ENCODE measurements around the gene POGK.
"Not testable (repeated sequence)": the region's sequence is repeated elsewhere in the genome, so short reads cannot be mapped to it uniquely, and the experiment has no call there.

POGK gene

GRCh38 chr1:166838766-166839599 is at the start of gene POGK:
POGK (plus strand) TSS chr1:166839475; CDS start chr1:166840957, 1,482 bp downstream.
- no peaks in the 10 kb centered on the region for H3K9me3 Mint-ChIP-seq
- DNase-seq (peak; percentile 86 to 91), ATAC-seq (peak; percentile 97)
- peak within 1 kb of the TSS; percentile 94 to 99 for H3K27ac Mint-ChIP-seq
- peak within 1 kb of the TSS; percentile 82 to 95 for H3K4me3 Mint-ChIP-seq
- no peaks in the 10 kb centered on the region for H3K27me3 Mint-ChIP-seq
- H3K4me1 Mint-ChIP-seq = peaks cover 60% of the 10 kb centered on the region

- ATAC-seq (no peak), DNase-seq (no peak)
- H3K9me3 Mint-ChIP-seq = no peaks in the 10 kb centered on the region
- H3K27ac Mint-ChIP-seq = no peak overlapping the region
- H3K27me3 Mint-ChIP-seq = peaks cover 23% of the 10 kb centered on the region
- no peaks in the 10 kb centered on the region for H3K4me1 Mint-ChIP-seq
- no peak overlapping the region for H3K4me3 Mint-ChIP-seq
These were observed 42.5 kb upstream of the POGK start for GRCh38 chr1:166796620-166797236.

- no peak for ATAC-seq
- no peak for DNase-seq
- H3K4me1 Mint-ChIP-seq = no peaks in the 10 kb centered on the region
- H3K27me3 Mint-ChIP-seq = no peaks in the 10 kb centered on the region
- no peaks in the 10 kb centered on the region for H3K9me3 Mint-ChIP-seq
- no peak overlapping the region for H3K4me3 Mint-ChIP-seq
- no peak overlapping the region for H3K27ac Mint-ChIP-seq
These were observed 30.3 kb upstream of the POGK start for GRCh38 chr1:166808952-166809351.

GRCh38 chr1:166811691-166812090 is 27.6 kb upstream of the POGK start:
- ATAC-seq = no peak
- H3K9me3 Mint-ChIP-seq = no peaks in the 10 kb centered on the region
- peaks cover 8% of the 10 kb centered on the region for H3K27me3 Mint-ChIP-seq
- no peak overlapping the region for H3K4me3 Mint-ChIP-seq
- no peak for DNase-seq
- H3K27ac Mint-ChIP-seq = no peak overlapping the region
- no peaks in the 10 kb centered on the region for H3K4me1 Mint-ChIP-seq

- H3K9me3 Mint-ChIP-seq = peaks cover 5 to 6% of the 10 kb centered on the region in 2 donors
- no peak overlapping the region for H3K27ac Mint-ChIP-seq
- DNase-seq (no peak), ATAC-seq (no peak)
- H3K4me3 Mint-ChIP-seq = no peak overlapping the region
- peaks cover 8% of the 10 kb centered on the region for H3K27me3 Mint-ChIP-seq
- no peaks in the 10 kb centered on the region for H3K4me1 Mint-ChIP-seq
These were observed 25.6 kb upstream of the POGK start for GRCh38 chr1:166813508-166814223.

GRCh38 chr1:166814611-166815010 is 24.7 kb upstream of the POGK start:
- Mint-ChIP-seq H3K4me1 (no peaks in the 10 kb centered on the region), H3K27ac (no peak overlapping the region), H3K9me3 (peaks cover 13 to 14% of the 10 kb centered on the region in 2 donors), H3K27me3 (peaks cover 8% of the 10 kb centered on the region), H3K4me3 (no peak overlapping the region)
- DNase-seq (no peak), ATAC-seq (no peak)

- ATAC-seq (no peak), DNase-seq (no peak)
- Mint-ChIP-seq H3K4me3 (no peak overlapping the region), H3K27me3 (peaks cover 5% of the 10 kb centered on the region), H3K4me1 (no peaks in the 10 kb centered on the region), H3K27ac (no peak overlapping the region), H3K9me3 (peaks cover 23 to 30% of the 10 kb centered on the region in 2 donors)
These were observed 19.3 kb upstream of the POGK start for GRCh38 chr1:166819974-166820373.

- Mint-ChIP-seq H3K9me3 (peaks cover 23 to 35% of the 10 kb centered on the region in 2 donors), H3K4me1 (no peaks in the 10 kb centered on the region), H3K27ac (no peak overlapping the region), H3K4me3 (no peak overlapping the region), H3K27me3 (no peaks in the 10 kb centered on the region)
- DNase-seq (no peak), ATAC-seq (no peak)
These were observed 16.9 kb upstream of the POGK start for GRCh38 chr1:166822385-166822784.

- Mint-ChIP-seq H3K4me1 (no peaks in the 10 kb centered on the region), H3K27me3 (no peaks in the 10 kb centered on the region), H3K9me3 (peaks cover 20 to 24% of the 10 kb centered on the region in 2 donors), H3K4me3 (no peak overlapping the region), H3K27ac (no peak overlapping the region)
- DNase-seq = no peak
- ATAC-seq = no peak
These were observed 11.8 kb upstream of the POGK start for GRCh38 chr1:166827426-166827825.

GRCh38 chr1:166829762-166830161 is 9.5 kb upstream of the POGK start:
- not testable (repeated sequence) for DNase-seq, H3K4me1 Mint-ChIP-seq, H3K4me3 Mint-ChIP-seq, H3K27ac Mint-ChIP-seq, ATAC-seq, H3K27me3 Mint-ChIP-seq
- peaks cover 20 to 24% of the 10 kb centered on the region in 2 donors for H3K9me3 Mint-ChIP-seq

- H3K4me3 Mint-ChIP-seq = no peak overlapping the region
- peaks cover 38% of the 10 kb centered on the region for H3K4me1 Mint-ChIP-seq
- no peaks in the 10 kb centered on the region for H3K27me3 Mint-ChIP-seq
- ATAC-seq (no peak), DNase-seq (no peak)
- H3K9me3 Mint-ChIP-seq = no peaks in the 10 kb centered on the region
- no peak overlapping the region for H3K27ac Mint-ChIP-seq
These were observed 2.5 kb upstream of the POGK start for GRCh38 chr1:166836733-166837132.

GRCh38 chr1:166839600-166840308 is 479 bp downstream of the POGK start:
- Mint-ChIP-seq H3K4me3 (peak overlapping the region; percentile 82 to 83), H3K4me1 (peaks cover 68% of the 10 kb centered on the region), H3K27me3 (no peaks in the 10 kb centered on the region), H3K27ac (peak overlapping the region; percentile 78 to 89), H3K9me3 (no peaks in the 10 kb centered on the region)
- DNase-seq = peak; percentile 52 to 53
- ATAC-seq = peak; percentile 47

- Mint-ChIP-seq H3K27ac (peak overlapping the region; percentile 78 to 89), H3K4me1 (peaks cover 76% of the 10 kb centered on the region), H3K4me3 (peak overlapping the region; percentile 82 to 83), H3K9me3 (no peaks in the 10 kb centered on the region), H3K27me3 (no peaks in the 10 kb centered on the region)
- DNase-seq (no peak), ATAC-seq (no peak)
These were observed 1.3 kb downstream of the POGK start for GRCh38 chr1:166840309-166841274.

GRCh38 chr1:166843322-166843721 is 4.0 kb downstream of the POGK start:
- peaks cover 84% of the 10 kb centered on the region for H3K4me1 Mint-ChIP-seq
- H3K27me3 Mint-ChIP-seq = no peaks in the 10 kb centered on the region
- H3K9me3 Mint-ChIP-seq = no peaks in the 10 kb centered on the region
- DNase-seq = no peak
- no peak for ATAC-seq
- H3K27ac Mint-ChIP-seq = peak overlapping the region in 1 of 2 donors; percentile 86
- H3K4me3 Mint-ChIP-seq = no peak overlapping the region
